Measurements from ENCODE around the gene ABCG5. TPM values are rescaled to one million over a fixed set of nuclear protein-coding genes. Genes with fewer than 3 reads are reported as not detected.

ABCG5 gene
- total and polyA plus RNA-seq, 2 experiments from 2014 or later = 0.08 TPM; not detected in 1

DNA sequence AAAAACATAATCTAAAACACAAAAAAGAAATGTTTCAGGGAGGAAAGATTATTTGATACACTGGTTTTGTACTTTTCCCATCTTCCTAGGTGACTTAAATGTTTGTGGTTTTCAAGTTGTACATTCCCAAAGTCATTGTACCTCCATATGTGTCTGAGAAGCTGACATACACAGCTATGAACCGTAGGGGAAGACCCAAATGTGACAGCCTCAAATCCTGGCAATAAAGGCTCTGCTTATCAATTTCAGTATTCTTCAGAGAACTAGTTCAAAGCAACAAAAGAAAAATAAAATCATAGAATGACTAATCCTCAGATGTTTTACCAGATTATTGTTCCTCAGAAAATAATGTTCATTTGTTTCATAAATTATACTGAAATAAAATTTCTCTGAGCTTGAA, 62.3 kb downstream of the ABCG5 start:
- no peaks in the 10 kb centered on the region for H3K9me3 Mint-ChIP-seq
- H3K4me3 Mint-ChIP-seq = no peak overlapping the region

More for the DNA sequence above, 62.3 kb downstream of the ABCG5 start:
- no peaks in the 10 kb centered on the region for H3F3A ChIP-seq (replicated peaks; ENCODE audit: low read depth)
- no peak overlapping the region for H3K27ac ChIP-seq (ENCODE audit: low read depth)
- H3K79me2 ChIP-seq (replicated peaks; ENCODE audit: insufficient read depth) = no peaks in the 10 kb centered on the region
- H3K9me2 ChIP-seq (ENCODE audit: insufficient read depth) = no peaks in the 10 kb centered on the region
- no peaks in the 10 kb centered on the region for H4K20me1 ChIP-seq (replicated peaks; ENCODE audit: insufficient read depth)
- H3K4me1 ChIP-seq (ENCODE audit: insufficient read depth) = peaks cover 4% of the 10 kb centered on the region
- Mint-ChIP-seq H3K4me1 (peaks cover 7% of the 10 kb centered on the region; the same call in 2 of the 3 replicates), H3K27me3 (ENCODE audit: insufficient read depth, low read depth, poor library complexity) (peaks cover 3% of the 10 kb centered on the region), H3K36me3 (ENCODE audit: low read depth) (no peaks in the 10 kb centered on the region), H3K27ac (no peak overlapping the region)
- H2AFZ ChIP-seq = no peak overlapping the region
- TF ChIP-seq JUNB (IDR thresholded peaks at IDR 0.05; ENCODE audit: unreplicated experiment) = no peak
- TF ChIP-seq, protein P1, sequence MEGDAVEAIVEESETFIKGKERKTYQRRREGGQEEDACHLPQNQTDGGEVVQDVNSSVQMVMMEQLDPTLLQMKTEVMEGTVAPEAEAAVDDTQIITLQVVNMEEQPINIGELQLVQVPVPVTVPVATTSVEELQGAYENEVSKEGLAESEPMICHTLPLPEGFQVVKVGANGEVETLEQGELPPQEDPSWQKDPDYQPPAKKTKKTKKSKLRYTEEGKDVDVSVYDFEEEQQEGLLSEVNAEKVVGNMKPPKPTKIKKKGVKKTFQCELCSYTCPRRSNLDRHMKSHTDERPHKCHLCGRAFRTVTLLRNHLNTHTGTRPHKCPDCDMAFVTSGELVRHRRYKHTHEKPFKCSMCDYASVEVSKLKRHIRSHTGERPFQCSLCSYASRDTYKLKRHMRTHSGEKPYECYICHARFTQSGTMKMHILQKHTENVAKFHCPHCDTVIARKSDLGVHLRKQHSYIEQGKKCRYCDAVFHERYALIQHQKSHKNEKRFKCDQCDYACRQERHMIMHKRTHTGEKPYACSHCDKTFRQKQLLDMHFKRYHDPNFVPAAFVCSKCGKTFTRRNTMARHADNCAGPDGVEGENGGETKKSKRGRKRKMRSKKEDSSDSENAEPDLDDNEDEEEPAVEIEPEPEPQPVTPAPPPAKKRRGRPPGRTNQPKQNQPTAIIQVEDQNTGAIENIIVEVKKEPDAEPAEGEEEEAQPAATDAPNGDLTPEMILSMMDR (conservative IDR thresholded peaks at IDR 0.05; ENCODE audit: low read depth in 2 of 2) = no peak
- TF ChIP-seq ZNF331 (CRISPR knock-in tag; IDR thresholded peaks at IDR 0.05; ENCODE audit: low read depth) = no peak
- TF ChIP-seq CREB1 (CRISPR knock-in tag; IDR thresholded peaks at IDR 0.05; ENCODE audit: low read depth) = no peak
- no peak for TF ChIP-seq EZH2phosphoT487 (IDR thresholded peaks at IDR 0.05; ENCODE audit: unreplicated experiment)
- TF ChIP-seq ETS1 (IDR thresholded peaks at IDR 0.05) = no peak
- TF ChIP-seq STAT1 (IDR thresholded peaks at IDR 0.05; ENCODE audit: unreplicated experiment) = no peak
- no peak for TF ChIP-seq NANOG (IDR thresholded peaks at IDR 0.05; ENCODE audit: borderline replicate concordance)
- no peak for TF ChIP-seq POLR2AphosphoS5 (IDR thresholded peaks at IDR 0.05; ENCODE audit: low read depth)
- no peak for TF ChIP-seq ZNF114 (CRISPR knock-in tag; IDR thresholded peaks at IDR 0.05)
- no peak for TF ChIP-seq ZNF462 (CRISPR knock-in tag; IDR thresholded peaks at IDR 0.05)
- TF ChIP-seq, protein P2, sequence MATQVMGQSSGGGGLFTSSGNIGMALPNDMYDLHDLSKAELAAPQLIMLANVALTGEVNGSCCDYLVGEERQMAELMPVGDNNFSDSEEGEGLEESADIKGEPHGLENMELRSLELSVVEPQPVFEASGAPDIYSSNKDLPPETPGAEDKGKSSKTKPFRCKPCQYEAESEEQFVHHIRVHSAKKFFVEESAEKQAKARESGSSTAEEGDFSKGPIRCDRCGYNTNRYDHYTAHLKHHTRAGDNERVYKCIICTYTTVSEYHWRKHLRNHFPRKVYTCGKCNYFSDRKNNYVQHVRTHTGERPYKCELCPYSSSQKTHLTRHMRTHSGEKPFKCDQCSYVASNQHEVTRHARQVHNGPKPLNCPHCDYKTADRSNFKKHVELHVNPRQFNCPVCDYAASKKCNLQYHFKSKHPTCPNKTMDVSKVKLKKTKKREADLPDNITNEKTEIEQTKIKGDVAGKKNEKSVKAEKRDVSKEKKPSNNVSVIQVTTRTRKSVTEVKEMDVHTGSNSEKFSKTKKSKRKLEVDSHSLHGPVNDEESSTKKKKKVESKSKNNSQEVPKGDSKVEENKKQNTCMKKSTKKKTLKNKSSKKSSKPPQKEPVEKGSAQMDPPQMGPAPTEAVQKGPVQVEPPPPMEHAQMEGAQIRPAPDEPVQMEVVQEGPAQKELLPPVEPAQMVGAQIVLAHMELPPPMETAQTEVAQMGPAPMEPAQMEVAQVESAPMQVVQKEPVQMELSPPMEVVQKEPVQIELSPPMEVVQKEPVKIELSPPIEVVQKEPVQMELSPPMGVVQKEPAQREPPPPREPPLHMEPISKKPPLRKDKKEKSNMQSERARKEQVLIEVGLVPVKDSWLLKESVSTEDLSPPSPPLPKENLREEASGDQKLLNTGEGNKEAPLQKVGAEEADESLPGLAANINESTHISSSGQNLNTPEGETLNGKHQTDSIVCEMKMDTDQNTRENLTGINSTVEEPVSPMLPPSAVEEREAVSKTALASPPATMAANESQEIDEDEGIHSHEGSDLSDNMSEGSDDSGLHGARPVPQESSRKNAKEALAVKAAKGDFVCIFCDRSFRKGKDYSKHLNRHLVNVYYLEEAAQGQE (IDR thresholded peaks at IDR 0.05; ENCODE audit: unreplicated experiment) = no peak
- TF ChIP-seq EZH2 (IDR thresholded peaks at IDR 0.05; ENCODE audit: low read depth, unreplicated experiment) = no peak
- no peaks in the 10 kb centered on the region for H3K27me3 ChIP-seq (ENCODE audit: insufficient read depth)
- no peak for DNase-seq (ENCODE audit: low spot score)
- H3K36me3 ChIP-seq (ENCODE audit: insufficient read depth) = no peaks in the 10 kb centered on the region
- no peak overlapping the region for H3K4me2 ChIP-seq
- H3K4me3 ChIP-seq = no peak overlapping the region
- no peak for ATAC-seq
